HCT116 (cell line): Measurements from ENCODE around the gene CNGA1. TPM values are rescaled to one million over a fixed set of nuclear protein-coding genes. Genes with fewer than 3 reads are reported as not detected.

Experiments
- ATAC-seq: fragments of 200-7000 bp; cut with Tn5 transposase; 2 replicates; pipeline ENCODE4 v1.9.1; 2020; ENCODE audit warnings: mild to moderate bottlenecking, moderate library complexity
- BruUV-seq: library from RNA; stranded (reverse); fragments of 400-500 nt; replicated peaks from 2 replicates; lab custom pipeline; 2021; lab: Mats Ljungman, UMichigan
- CTCF ChIA-PET: fragments of 300-600 bp; sonication (Branson Sonifier 250); formaldehyde crosslinking; loops from one replicate; lab custom pipeline; 2021; ENCODE audit warnings: antibody characterized with exemption; lab: Charles Lee
- POLR2A ChIA-PET: fragments of 300-600, 350-600 bp; sonication (Branson Sonifier 250); formaldehyde crosslinking; loops from one replicate; lab custom pipeline; 2021; ENCODE audit warnings: antibody characterized with exemption; lab: Charles Lee
- RAD21 ChIA-PET, 2 experiments: fragments of 300-600 bp; sonication (Branson Sonifier 250); formaldehyde crosslinking; loops; one replicate each; lab custom pipeline; 2023; ENCODE audit warnings: low total read pairs in 2 of 2; ENCODE audit not compliant: uncharacterized antibody in 2 of 2, unreplicated experiment in 2 of 2, low non-redundant PET in 1 of 2; lab: Charles Lee
- DNase-seq: peaks from one replicate; pipeline ENCODE4 v3.0.0-alpha.2; 2010; ENCODE audit warnings: low read depth, low spot score
- H2AFZ ChIP-seq: fragments of 200-600 bp; shearing (Covaris generic), sonication (generic); 2 replicates; pipeline ENCODE4 v1.6.1; 2017; ENCODE audit warnings: low read depth, mixed run types, mixed read lengths, antibody characterized with exemption, low read length; ENCODE audit not compliant: poor library complexity, severe bottlenecking
- H3K27ac ChIP-seq: 2 replicates; pipeline ENCODE4 v1.5.1; 2012; ENCODE audit warnings: low read depth, low read length
- H3K27me3 ChIP-seq: fragments of 200-600 bp; sonication (generic); 2 replicates; pipeline ENCODE4 v1.6.1; 2016; ENCODE audit warnings: mixed run types, low read length, mixed read lengths; ENCODE audit not compliant: insufficient read depth
- H3K36me3 ChIP-seq, 2 experiments: fragments of 200-500 bp in 1 of 2; fragments of 200-600 bp in 1 of 2; sonication (Bioruptor generic) in 1 of 2; sonication (generic) in 1 of 2; 2 replicates each; pipeline versions ENCODE4 v1.5.1 to v1.6.1; 2014 to 2016; ENCODE audit warnings: low read length in 2 of 2, inconsistent platforms in 1 of 2, mixed read lengths in 1 of 2, mixed run types in 1 of 2; ENCODE audit not compliant: insufficient read depth in 2 of 2, control insufficient read depth in 1 of 2
- H3K4me1 ChIP-seq, 2 experiments: fragments of 200-600 bp in 1 of 2; sonication (generic) in 1 of 2; 2 replicates each; pipeline versions ENCODE4 v1.5.1 to v1.6.1; 2012 to 2017; ENCODE audit warnings: low read length in 2 of 2, inconsistent platforms in 1 of 2, mild to moderate bottlenecking in 1 of 2, mixed read lengths in 1 of 2, mixed run types in 1 of 2, moderate library complexity in 1 of 2; ENCODE audit not compliant: insufficient read depth in 2 of 2, control insufficient read depth in 1 of 2
- H3K4me2 ChIP-seq: fragments of 200-600 bp; sonication (generic); 2 replicates; pipeline ENCODE4 v1.6.1; 2017; ENCODE audit warnings: mixed run types, low read length, mixed read lengths
- H3K4me3 ChIP-seq, 2 experiments: fragments of 200-600 bp in 1 of 2; sonication (generic) in 1 of 2; replicated peaks in 1 of 2; 2 replicates each; pipeline ENCODE4 v1.5.1; 2011 to 2016; ENCODE audit warnings: low read length in 2 of 2, control low read depth in 1 of 2, low read depth in 1 of 2, mild to moderate bottlenecking in 1 of 2, mixed read lengths in 1 of 2, mixed run types in 1 of 2
- H3K79me2 ChIP-seq: fragments of 200-600 bp; sonication (generic); 2 replicates; pipeline ENCODE4 v1.6.1; 2017; ENCODE audit warnings: mild to moderate bottlenecking, mixed run types, low read length, moderate library complexity, mixed read lengths; ENCODE audit not compliant: insufficient read depth
- H3K9ac ChIP-seq: fragments of 200-600 bp; sonication (generic); 2 replicates; pipeline ENCODE4 v1.6.1; 2016; ENCODE audit warnings: low read length, mixed read lengths
- H3K9me2 ChIP-seq: fragments of 200-600 bp; sonication (generic), shearing (Covaris generic); 2 replicates; pipeline ENCODE4 v1.6.1; 2017; ENCODE audit warnings: mixed run types, mild to moderate bottlenecking, moderate library complexity; ENCODE audit not compliant: insufficient read depth
- H3K9me3 ChIP-seq, 2 experiments: fragments of 200-500 bp in 1 of 2; fragments of 200-600 bp in 1 of 2; sonication (Bioruptor generic) in 1 of 2; sonication (generic) in 1 of 2; 2 replicates each; pipeline ENCODE4 v1.6.1; 2014 to 2017; ENCODE audit warnings: low read length in 2 of 2, mixed read lengths in 2 of 2, inconsistent platforms in 1 of 2, low read depth in 1 of 2, mild to moderate bottlenecking in 1 of 2, mixed run types in 1 of 2, moderate library complexity in 1 of 2; ENCODE audit not compliant: control insufficient read depth in 1 of 2, insufficient read depth in 1 of 2
- H4K20me1 ChIP-seq: fragments of 200-600 bp; sonication (generic), shearing (Covaris generic); 2 replicates; pipeline ENCODE4 v1.6.1; 2017; ENCODE audit warnings: mixed run types, mild to moderate bottlenecking, moderate library complexity; ENCODE audit not compliant: insufficient read depth
- EZH2 ChIP-seq: fragments of 200-600 bp; sonication (generic); IDR thresholded peaks from 2 replicates; pipeline ENCODE4 v1.6.1; 2017; ENCODE audit warnings: antibody characterized with exemption, mixed run types
- FOSL1 ChIP-seq: IDR thresholded peaks from 2 replicates; pipeline ENCODE4 v1.6.1; 2012; ENCODE audit warnings: low read depth
- JUND ChIP-seq: IDR thresholded peaks from 2 replicates; pipeline ENCODE4 v1.6.1; 2012
- POLR2A ChIP-seq: IDR thresholded peaks from 2 replicates; pipeline ENCODE4 v1.7.0; 2011; ENCODE audit warnings: borderline replicate concordance; ENCODE audit not compliant: insufficient read depth, insufficient read length; ENCODE audit errors: extremely low read depth
- POLR2AphosphoS5 ChIP-seq: IDR thresholded peaks from 2 replicates; pipeline ENCODE4 v1.6.1; 2011; ENCODE audit warnings: mild to moderate bottlenecking, low read depth, low read length, moderate library complexity
- TCF7L2 ChIP-seq: IDR thresholded peaks from 2 replicates; pipeline ENCODE4 v1.7.0; 2011; ENCODE audit warnings: borderline replicate concordance, inconsistent platforms; ENCODE audit not compliant: insufficient read depth, insufficient read length; ENCODE audit errors: extremely low read depth
- ZBTB33 ChIP-seq: IDR thresholded peaks from 2 replicates; pipeline ENCODE4 v1.6.1; 2011; ENCODE audit warnings: mild to moderate bottlenecking, low read length, moderate library complexity; ENCODE audit not compliant: insufficient replicate concordance; ENCODE audit errors: extremely low read depth
- intact Hi-C: fragments of 100-400 bp; cut with micrococcal nuclease; formaldehyde crosslinking; loops from 2 replicates; pipeline ENCODE4 v1.10.0; 2022
- total RNA-seq: library from RNA; stranded (reverse); gene quantifications from one replicate; pipeline ENCODE4 v1.2.1, GENCODE V29; 2021; ENCODE audit not compliant: unreplicated experiment

Gene CNGA1
- total RNA-seq, 1 experiment from 2014 or later = 2.1 TPM

- TF ChIP-seq FOSL1 (no peak), TCF7L2 (no peak), ZBTB33 (no peak), POLR2AphosphoS5 (no peak), POLR2A (no peak)
Measured at GRCh38 chr4:48047896-48048295, 31.4 kb upstream of the CNGA1 start (continued).

GRCh38 chr4:48047421-48047844 is 31.0 kb upstream of the CNGA1 start:
- RAD21 ChIA-PET = no interaction called here
- Histone ChIP-seq H3K79me2 (no peaks in the 10 kb centered on the region), H3K9me2 (no peaks in the 10 kb centered on the region), H2AFZ (no peak overlapping the region), H3K4me2 (no peak overlapping the region), H3K4me1 (no peaks in the 10 kb centered on the region; a peak in 1 of 4 replicates), H3K27me3 (no peaks in the 10 kb centered on the region), H3K36me3 (no peaks in the 10 kb centered on the region), H3K9me3 (no peaks in the 10 kb centered on the region), H3K9ac (no peak overlapping the region), H3K4me3 (no peak overlapping the region), H3K27ac (no peak overlapping the region), H4K20me1 (no peaks in the 10 kb centered on the region)
- DNase-seq (no peak), ATAC-seq (no peak)
- TF ChIP-seq JUND (no peak), POLR2AphosphoS5 (no peak), ZBTB33 (no peak), EZH2 (no peak)
- POLR2A ChIA-PET = no interaction called here
- intact Hi-C loops = no loop called here
- no TSS peak for BruUV-seq
- CTCF ChIA-PET = interaction anchor here (2.2 kb wide), 1 partner anchor 13 kb away, joined by 10 read pairs; no protein-coding TSS in a partner anchor
